HG03097 (cell line): ENCODE data around the gene TWIST2.

Source experiments
- ATAC-seq: cut with Tn5 transposase; IDR thresholded peaks from one replicate; pipeline ENCODE4 v1.9.1; 2021; ENCODE audit not compliant: unreplicated experiment, low FRiP score

TWIST2 gene

DNA sequence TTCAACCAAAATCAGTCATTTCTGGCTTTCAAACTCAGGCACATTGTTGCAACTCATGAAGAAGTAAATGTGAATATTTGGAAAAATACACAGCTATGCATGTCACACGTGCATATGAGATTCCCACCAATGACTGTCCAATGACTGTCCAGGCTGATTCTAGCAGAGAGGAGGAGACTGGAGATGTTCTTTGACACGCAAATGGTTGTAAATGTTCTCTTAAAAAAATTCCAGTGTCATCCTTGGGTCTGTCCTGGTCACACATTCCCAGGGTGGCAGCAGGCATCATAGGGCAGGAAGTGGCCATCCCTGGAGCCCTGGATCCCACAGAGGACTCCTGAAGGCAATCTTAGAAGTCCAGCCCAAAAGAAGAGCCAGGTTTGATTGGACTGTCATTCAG lies 40.9 kb downstream of the TWIST2 start:
- no peak for ATAC-seq

DNA sequence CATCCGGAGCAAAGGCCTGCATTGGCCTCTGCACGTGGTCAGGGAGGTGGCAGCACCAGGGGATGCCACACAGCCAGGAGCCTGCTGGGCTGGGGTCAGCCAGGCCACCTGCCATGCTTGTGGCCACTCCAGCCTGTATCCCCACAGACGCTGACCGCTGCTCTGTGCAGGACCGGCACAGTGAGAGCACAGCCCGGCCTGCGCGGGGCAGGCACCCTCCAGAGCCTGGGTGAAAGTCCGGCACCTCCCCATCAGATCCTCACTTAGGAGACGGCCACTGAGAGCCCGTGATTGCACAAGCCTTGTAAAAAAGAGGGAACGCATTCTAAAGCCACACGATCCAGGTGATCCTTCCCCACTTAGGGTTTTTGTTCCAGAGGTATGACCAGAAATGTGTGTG lies 42.2 kb downstream of the TWIST2 start:
- no peak for ATAC-seq

DNA sequence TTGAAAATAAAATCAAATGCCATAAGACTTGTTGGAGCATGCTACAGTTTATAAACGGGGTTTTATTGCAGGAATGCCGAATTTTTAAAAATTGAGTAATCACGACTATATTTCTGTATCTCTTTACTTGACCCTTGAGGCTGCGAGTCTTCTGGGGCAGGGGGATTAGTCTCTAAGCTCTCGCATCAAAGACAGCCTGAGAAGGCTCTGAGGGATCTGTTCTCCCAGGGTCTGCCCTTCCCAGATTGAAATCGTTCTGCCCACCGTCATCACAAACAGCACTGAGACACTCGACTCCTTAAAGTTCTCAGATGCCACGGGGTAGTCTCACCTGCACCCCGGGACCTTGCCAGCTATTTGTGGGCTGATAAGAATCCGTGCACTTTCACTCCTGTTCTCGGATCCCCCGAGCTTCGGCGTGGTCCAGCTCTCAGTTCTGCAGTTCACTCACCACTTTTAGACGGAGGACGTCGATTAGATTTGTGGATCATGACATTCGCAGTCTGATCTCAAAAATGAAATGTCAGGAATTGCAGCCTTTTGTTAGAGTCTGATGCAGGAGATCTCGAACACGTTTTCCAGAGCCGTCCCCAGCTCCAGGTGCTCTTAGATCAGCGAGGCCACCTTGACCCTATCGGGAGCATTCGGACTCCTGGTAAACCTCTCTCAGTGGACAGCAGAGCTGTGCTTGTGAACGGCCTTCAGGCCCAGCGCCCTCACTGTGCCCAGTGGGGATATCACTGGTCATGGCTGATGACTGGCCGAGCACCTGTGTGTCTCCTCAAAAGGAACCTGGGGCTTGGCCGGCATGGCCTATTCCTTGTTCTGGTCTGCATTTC lies 43.0 kb downstream of the TWIST2 start:
- ATAC-seq = no peak

DNA sequence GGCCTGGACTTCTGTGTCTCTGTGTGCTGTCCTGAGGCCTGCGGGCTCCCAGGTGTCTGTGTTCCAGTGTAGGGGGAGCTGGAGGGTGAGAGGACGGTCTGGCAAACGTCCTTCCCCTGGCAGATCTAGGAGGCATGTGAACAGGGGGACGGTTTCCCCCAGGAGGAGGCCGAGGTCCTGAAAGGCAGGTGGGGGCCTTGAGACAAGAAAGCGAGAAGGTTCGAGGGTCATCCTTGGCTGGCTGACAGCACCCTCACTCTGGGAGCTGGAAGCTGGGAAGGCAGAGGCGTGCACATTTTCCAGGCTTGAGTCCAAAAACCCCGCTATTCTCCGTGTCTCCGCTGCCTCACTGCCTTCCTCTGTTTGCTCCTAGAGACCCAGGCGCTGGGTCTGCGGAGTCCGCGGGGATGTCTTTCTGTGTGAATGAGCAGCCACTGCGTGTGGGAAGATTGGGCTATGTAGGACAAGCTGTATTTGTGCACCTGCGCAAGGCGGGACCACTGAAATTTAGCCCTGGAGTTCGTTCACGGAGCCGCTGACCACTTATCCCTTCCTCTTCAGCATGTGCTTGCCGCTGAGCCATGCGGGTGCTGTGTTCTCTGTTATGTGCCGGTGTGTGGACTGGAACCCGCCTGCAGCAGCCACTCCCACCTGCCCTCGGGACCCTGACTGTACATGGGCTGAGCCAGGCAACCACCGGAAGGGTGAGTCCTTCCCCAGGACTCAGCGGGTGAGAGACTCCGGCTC lies 43.7 kb downstream of the TWIST2 start:
- ATAC-seq = no peak

DNA sequence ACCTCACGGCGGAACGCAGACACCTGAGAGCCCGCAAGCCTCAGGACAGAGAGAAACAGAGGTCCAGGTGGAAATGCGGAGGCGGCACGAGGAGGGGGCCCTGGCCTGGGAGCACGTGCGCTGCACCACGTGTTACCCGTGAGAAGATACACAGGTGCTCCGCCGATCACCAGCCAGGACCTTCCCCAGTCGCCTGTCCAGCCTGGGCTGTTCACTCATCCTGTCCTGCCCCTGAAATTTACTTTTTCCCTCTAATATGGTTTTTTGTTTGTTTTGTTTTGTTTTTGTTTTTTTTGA lies 44.3 kb downstream of the TWIST2 start:
- ATAC-seq = no peak

DNA sequence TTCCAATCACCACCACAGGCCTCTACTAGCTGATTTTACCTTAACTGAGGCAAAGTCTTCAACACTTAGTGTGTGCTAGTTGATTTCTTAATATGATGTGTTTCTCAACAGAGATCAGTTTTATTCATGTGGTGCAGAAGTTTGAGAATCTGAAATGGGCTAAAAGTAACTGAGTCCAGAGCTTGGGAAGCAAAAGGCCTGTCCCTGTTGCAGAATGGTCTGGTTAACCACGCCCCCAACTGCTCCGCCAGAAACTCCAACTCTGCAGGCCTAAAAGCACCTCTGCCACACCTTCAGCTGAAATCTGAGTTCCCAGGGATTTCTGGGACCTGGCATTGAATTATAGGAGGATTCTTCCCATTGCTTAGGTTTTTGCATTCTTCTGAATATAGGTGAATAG lies 44.9 kb downstream of the TWIST2 start:
- ATAC-seq = no peak

DNA sequence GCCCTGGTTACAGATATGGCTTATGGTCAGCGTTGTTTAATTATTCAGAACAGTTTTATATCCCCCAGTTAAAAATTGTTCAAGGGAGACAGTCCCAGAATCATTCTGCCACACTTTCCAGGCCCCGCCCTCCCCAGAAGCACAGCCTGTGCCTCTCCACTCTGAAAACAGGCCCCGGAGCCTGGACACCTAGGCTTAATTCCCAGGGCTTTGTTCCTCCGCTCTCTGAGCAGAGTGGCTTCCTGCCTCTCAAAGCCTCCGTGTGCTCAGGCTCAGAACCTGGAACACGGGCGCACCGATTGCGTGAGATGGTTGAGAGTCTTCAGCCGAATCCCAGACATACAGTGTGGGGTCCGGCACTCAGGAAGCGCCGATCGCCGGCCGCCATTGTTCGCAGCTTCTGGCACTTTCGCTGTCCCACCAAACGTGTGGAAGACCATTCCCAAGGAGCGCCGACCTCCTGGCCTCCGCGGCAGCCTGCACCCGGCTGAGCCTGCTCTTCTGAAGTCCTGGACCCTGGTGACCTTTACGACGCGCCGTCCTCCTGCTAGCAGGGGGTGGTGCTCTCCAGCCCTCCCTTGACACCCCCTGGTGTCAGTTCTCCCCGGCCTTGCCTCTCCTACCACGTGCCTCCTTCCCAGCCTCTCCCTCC lies 45.6 kb downstream of the TWIST2 start:
- ATAC-seq = no peak

DNA sequence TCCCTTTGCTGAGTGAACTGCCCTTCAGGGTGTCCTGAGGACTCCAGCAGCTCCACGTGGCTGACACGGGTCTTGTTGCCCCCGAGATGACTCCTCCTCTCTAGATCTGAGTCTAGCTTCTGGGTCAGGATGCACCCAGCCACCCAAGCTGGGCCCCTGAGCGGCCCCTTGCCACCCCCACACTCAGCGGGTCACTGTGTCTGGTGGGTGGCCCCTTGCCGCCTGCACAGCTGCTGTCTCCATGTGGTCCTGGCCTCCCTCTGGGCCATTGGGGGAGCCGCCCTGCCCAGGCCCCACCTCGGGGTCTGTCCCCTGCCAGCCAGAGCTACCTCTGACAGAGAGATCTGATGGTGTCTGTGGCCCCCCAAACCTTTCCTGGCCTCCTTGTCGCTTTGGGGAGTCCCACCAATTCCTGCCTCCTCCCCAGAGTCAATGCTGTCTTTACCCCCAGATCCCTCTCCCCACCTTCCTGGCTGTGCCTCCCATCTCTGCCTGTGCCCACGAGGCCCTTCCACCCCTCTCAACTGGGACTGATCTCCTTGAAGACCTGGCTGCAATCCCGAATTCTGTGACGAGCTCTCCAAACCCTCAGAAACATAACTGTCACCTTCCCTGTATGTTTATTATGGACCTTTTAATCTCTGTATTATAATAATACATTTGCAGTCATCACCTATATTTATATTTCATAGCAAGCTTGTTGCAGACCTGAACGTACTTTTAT lies 46.5 kb downstream of the TWIST2 start:
- no peak for ATAC-seq

DNA sequence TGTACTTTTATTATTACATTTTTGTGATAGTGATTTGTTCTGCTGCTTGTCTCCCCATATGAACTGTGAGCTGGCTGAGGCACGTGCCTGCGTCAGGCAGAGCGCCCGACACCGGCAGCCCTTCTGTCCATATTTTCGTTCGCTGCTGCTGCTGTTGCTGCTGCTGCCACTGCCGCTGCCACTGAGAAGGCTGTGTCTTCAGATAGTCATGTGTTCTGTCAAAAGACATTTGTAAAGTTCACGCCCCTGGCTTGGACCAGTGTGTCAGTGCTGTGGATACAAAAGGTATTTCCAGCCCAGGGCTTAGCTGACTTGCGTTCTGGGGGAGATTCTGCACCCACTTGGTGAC lies 47.0 kb downstream of the TWIST2 start:
- no peak for ATAC-seq

DNA sequence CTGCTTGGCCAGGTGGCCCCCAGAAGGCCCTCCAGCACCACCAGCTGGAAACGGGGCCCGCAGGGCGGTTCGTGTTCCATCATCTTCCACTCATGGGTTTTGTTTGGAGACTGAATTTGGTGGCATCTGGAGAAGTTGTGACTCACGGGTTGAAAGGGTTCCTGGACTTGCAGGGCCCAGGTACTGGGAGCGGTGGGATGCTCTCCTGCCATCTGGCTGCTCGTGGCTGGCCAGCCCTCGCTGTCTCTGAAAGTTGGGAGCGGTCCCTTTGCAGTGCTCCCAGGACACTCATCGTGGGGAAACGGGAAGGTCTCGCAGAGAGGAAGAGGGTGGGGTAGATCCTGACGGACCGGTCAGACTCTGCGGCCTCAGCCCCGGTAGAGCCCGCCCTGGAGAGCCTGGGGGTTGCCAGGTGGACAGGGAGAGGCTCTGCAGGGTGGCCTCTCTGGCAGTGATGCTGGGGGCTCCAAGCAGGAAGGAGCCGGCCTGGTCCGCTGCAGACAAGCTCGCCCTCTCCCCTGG lies 47.5 kb downstream of the TWIST2 start:
- ATAC-seq = no peak

DNA sequence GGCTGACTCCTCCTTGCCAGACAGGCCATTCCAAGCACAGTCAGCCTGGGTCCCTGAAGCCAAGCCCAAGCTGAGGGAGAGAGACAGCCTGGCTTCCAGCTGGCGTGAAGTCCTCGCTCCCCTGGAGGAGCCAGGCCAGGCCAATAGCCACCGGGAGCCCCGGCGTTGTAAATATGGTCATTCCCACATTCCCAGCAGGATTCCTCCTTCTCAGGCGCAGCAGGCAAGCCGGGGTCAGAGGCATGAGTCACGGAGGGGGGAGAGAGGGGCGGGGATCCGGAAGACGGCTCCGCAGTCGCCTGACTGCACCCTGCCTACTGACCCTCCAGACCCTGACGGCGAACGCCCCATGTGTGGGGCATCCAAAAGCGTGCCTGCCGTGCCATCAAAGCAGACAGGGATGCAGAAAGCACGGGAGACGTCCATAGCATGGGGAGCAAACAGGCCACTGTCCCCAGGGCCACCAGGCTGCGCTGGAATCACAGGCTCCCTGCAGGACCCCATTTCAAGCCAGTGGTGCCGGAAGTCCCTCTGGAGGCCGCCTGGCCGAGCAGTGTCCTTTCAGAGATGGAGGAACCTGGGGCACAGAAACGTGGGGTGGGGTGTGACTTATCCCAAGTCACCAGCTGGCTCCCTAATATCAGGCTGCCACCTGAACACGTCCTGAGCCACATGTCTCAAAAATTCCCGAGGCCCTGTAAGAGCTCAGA lies 48.2 kb downstream of the TWIST2 start:
- ATAC-seq = no peak

DNA sequence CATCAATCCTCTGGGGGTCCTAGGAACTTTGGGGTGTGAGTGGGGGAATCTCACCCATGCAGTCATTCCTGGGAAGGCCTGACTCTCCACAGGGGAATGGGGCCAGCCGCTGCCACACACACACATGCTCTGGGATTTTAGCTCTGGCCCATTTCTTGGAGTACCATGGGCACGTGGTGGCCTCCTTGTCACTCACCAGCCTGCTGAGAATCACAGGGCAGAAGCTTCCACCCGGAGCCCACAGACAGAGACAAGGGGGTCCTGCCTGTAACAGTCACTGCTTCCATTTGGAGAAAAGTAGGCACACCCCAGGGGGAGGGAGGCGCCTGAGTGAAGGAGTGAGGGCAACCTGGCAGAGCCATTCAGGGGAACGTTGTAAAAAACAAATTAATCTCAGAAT lies 48.8 kb downstream of the TWIST2 start:
- ATAC-seq = no peak

DNA sequence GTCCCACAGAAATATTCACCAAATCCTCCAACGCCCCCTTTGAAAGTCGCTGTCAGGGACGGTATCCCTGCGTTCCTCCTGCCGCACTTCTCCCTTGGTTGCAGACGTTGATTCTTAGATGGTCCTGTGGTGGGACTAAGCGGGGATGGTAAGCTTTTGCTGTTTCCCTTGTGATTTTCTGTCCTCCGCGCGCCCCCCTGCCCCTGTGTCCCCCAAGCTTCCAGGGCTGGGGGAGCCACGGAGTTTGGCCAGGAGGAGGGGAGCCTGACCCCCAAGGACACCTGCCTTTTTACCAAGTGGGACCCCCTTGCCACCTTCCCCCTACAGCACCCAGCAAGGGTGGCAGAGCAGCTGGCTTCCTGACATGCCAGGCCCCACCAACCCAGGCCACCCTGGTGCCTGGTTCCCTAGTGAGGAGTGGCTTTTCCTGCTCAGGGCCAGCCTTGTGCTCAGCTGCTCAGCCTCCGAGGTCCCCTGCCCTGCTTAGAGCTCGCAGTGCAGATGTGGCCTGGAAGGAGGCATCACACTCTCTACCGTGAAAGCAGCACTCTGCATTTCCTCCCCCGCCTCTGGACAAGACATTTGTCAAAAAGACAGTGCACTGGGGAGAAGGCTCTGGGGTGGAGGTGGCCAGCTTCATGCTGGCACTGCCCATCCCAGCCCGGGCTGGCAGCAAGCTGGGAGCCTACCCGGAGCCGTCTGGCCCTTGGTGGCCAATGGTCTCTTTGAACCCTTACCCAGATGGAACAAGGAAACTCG lies 49.4 kb downstream of the TWIST2 start:
- ATAC-seq = no peak

DNA sequence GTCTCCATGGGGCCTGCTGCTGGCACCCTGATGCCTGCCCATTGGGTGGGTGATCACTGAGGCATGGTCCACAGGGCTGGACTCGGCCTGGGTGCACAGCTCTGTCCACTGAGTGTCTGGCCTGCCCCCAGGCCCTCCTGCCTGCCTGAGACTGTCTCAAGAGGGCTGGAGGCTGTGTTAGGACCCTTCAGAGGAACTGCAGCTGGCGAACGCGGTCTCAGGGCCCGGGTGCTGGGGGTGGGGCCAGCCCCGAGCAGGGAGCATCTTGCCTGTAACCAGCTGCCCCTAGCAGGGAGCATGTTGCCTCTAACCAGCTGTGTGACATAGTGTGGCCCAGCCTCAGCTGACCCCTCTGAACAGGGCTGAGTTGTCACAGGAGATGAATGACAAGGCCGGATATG lies 50.0 kb downstream of the TWIST2 start:
- ATAC-seq = no peak

DNA sequence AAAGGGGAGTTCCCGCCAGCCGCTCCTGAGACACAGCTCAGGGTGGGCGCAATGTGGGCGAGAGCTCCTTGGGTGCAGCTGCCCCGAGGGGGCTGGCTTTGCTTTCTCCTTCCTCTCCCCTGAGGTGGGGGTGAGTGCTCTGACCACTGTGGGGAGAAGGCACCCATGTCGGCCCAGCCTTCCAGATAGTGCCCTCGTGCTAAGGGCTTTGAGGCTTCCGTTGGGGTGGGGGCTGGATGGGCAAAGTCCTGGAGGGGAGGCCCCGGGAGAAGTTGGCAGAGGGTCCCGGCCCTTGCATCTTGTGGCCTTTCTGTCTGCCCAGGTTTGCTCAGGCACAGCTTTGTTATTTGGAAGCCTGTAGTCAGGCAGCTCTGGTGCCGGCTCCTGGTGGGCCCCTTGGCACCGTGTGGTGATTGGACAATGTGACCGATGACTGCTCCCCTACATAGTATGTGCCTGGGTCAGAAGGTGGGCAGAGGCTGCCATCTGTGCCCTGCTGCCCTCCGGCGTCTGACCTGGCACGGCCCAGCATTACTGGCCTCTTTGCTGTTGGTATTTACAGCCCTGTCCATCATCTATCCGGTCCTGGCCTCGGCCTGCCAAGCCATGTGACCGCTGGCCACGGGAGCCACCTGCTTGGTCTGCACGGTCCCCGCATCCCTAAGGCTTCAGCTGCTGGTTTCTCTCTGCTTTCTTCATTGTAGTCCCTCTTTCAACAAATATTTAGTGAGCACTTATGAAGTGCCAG lies 50.8 kb downstream of the TWIST2 start:
- ATAC-seq = no peak

DNA sequence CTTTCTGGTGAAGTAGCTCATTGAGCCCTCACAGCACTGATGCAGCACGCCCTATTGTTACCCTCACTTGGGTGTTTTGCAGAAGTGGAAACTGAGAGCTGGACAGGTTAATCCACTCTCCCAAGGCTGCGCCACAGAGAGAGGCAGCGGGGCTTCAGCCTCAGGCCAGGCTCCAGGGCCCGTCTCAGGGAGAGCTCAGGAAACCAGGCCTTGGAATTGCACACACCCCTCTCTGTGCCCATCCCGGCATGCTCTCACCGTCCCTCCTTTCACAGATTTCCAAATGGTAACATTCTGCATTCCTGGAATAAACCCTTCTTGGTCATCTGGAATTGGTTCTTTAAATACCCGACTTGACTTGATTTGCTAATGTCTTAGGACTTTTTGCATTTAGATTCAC lies 51.5 kb downstream of the TWIST2 start:
- no peak for ATAC-seq

DNA sequence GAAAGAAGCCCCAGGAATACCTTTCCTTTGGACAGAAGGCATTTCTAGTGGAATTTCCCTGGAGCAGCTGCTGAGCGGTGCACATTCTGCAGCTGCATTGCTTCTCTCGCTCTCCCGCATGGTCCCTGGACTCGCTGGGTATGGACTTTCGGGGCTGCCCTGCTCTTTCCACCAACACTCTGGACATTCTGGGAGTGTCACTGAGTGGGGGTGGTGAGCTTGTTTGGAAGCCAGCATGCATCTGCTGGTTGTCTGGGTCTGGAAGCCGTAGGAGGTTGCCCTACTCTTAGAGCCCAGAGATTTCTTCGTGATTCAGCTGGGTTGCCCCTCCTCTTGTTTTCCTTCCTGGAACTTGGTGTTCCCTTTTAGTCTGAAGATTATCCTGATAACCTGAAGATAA lies 52.6 kb downstream of the TWIST2 start:
- ATAC-seq = no peak

DNA sequence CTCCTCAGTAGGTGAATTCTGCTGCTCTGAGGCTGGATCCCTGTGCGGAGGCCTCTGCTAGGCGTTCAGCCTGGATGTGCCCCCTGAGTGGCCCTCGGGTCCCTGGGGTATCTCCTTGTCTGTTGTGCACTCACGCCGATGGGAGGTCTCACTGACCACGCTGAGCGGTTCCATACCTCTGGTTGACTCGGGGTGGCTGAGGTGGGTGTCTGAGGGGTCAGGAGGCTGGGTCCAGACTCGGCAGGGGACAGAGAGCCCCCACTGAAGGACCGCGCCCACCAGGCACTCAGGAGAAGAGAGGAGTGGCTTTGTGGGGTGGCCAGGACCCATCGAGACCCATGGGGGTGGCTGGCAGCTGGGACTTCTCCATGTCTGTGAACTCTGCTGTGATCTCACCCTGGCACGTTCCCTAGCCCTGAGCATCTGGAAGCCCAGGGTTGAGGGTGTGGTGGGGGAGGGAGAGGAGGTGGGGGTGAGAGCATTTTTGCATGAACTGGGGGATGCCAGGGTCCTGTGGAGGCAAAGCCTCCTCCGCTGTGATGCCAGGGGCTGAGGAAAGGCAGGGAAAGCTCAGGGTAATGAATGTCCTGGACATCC lies 53.7 kb downstream of the TWIST2 start:
- no peak for ATAC-seq

DNA sequence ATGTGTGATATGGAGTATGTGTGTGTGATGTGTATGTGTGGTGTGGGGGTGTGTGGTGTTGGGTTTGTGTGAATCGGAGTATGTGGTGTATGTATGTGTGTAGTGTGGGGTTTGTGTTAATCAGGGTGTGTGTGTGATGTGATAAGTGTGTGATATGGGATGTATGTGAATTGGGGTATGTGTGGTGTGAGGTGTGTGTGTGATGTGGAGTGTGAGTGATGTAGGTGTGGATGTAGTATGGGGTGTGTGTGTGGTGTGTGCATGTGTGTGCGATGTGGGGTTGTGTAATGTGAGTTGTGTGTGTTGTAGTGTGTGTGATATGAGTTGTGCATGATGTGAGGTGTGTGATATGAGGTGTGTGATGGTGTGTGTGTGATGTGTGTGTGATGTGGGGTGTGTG lies 54.4 kb downstream of the TWIST2 start:
- ATAC-seq = no peak
